HepG2 (cell line): ENCODE results near the gene CYP27B1.

ENCODE experiments used
- FOXM1 ChIP-seq: sonication (generic); formaldehyde crosslinking; IDR thresholded peaks from 2 replicates; pipeline ENCODE4 v1.5.0; 2020; ENCODE audit warnings: missing genetic modification reagents
- GPN1 ChIP-seq: sonication (generic); formaldehyde crosslinking; IDR thresholded peaks from 2 replicates; pipeline ENCODE4 v1.5.1; 2020; ENCODE audit warnings: missing genetic modification reagents, borderline replicate concordance
- HOXD1 ChIP-seq: sonication (generic); formaldehyde crosslinking; IDR thresholded peaks from 2 replicates; pipeline ENCODE4 v1.5.0; 2020; ENCODE audit warnings: missing genetic modification reagents
- NR1H2 ChIP-seq: sonication (generic); formaldehyde crosslinking; IDR thresholded peaks from 2 replicates; pipeline ENCODE4 v1.8.1; 2022; ENCODE audit warnings: low read depth, missing genetic modification reagents, borderline replicate concordance
- NR2C2 ChIP-seq: sonication (generic); formaldehyde crosslinking; IDR thresholded peaks from 2 replicates; pipeline ENCODE4 v1.4.0; 2020; ENCODE audit warnings: missing genetic modification reagents, mild to moderate bottlenecking, moderate library complexity, borderline replicate concordance
- PHF21A ChIP-seq: sonication (generic); formaldehyde crosslinking; IDR thresholded peaks from 2 replicates; pipeline ENCODE4 v1.5.0; 2020; ENCODE audit warnings: mild to moderate bottlenecking, missing genetic modification reagents
- SP1 ChIP-seq, 2 experiments: fragments of 450-650 bp in 1 of 2; sonication (generic) in 1 of 2; formaldehyde crosslinking in 1 of 2; IDR thresholded peaks; 2 replicates each; pipeline versions ENCODE4 v1.4.0 to v1.6.1; 2016 to 2020; ENCODE audit warnings: missing genetic modification reagents in 1 of 2
- TF ChIP-seq, protein P1 (sequence below): sonication (generic); formaldehyde crosslinking; IDR thresholded peaks from 2 replicates; pipeline ENCODE4 v1.5.0; 2020; ENCODE audit warnings: mild to moderate bottlenecking, missing genetic modification reagents, moderate library complexity
- TF ChIP-seq, protein P2 (sequence below): sonication (generic); formaldehyde crosslinking; IDR thresholded peaks from 2 replicates; pipeline ENCODE4 v1.4.0; 2020; ENCODE audit warnings: low read depth, missing genetic modification reagents
- TF ChIP-seq, protein P3 (sequence below): sonication (generic); formaldehyde crosslinking; IDR thresholded peaks from 2 replicates; pipeline ENCODE4 v1.4.0; 2020; ENCODE audit warnings: missing genetic modification reagents
- TF ChIP-seq, protein P4 (sequence below), 2 experiments: IDR thresholded peaks; 2 replicates each; pipeline ENCODE4 v1.6.1; 2011 to 2012; ENCODE audit warnings: low read length in 2 of 2, borderline replicate concordance in 1 of 2, low read depth in 1 of 2, mild to moderate bottlenecking in 1 of 2, moderate library complexity in 1 of 2

DNA sequence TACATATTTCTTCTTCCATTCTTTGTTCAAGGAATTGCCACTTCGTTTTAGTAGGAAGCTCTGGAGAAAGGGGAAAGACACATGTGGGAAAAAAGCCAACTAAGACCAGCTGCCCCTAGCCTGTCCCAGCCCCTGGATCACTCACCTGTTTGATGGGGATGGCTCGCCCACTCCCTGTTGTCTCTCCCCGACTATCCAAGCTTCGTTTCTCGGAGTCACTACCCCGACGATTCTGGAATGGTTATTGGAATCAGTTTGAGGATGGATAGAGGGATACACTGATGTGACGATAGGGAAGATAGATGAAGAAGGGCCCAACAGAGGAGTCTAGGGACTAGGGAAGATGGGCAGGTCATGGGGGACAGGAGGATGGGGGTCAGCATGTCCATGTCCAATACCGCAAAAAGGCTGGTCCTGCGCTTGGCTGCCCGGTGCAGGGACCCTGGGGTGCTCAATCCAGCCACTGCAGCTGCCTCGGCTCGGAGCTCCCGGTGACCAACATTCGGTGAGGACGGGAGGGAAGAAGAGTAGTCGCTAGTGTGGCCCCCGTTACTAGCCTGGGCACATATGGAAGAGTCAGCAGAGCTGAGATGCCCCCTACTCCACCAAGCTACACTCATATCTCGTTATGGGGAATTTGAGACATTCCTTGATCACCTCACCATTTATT is 35.3 kb downstream of the CYP27B1 start:
- TF ChIP-seq, protein P1, sequence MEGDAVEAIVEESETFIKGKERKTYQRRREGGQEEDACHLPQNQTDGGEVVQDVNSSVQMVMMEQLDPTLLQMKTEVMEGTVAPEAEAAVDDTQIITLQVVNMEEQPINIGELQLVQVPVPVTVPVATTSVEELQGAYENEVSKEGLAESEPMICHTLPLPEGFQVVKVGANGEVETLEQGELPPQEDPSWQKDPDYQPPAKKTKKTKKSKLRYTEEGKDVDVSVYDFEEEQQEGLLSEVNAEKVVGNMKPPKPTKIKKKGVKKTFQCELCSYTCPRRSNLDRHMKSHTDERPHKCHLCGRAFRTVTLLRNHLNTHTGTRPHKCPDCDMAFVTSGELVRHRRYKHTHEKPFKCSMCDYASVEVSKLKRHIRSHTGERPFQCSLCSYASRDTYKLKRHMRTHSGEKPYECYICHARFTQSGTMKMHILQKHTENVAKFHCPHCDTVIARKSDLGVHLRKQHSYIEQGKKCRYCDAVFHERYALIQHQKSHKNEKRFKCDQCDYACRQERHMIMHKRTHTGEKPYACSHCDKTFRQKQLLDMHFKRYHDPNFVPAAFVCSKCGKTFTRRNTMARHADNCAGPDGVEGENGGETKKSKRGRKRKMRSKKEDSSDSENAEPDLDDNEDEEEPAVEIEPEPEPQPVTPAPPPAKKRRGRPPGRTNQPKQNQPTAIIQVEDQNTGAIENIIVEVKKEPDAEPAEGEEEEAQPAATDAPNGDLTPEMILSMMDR (CRISPR knock-in tag): no peak
- TF ChIP-seq FOXM1 (CRISPR knock-in tag) (no peak), HOXD1 (CRISPR knock-in tag) (no peak), SP1 (IDR thresholded peaks at IDR 0.05) (no peak), SP1 (CRISPR knock-in tag; IDR thresholded peaks at IDR 0.05) (no peak), GPN1 (CRISPR knock-in tag) (no peak), PHF21A (CRISPR knock-in tag) (no peak), NR2C2 (CRISPR knock-in tag) (no peak), NR1H2 (CRISPR knock-in tag) (no peak)
- TF ChIP-seq, protein P2, sequence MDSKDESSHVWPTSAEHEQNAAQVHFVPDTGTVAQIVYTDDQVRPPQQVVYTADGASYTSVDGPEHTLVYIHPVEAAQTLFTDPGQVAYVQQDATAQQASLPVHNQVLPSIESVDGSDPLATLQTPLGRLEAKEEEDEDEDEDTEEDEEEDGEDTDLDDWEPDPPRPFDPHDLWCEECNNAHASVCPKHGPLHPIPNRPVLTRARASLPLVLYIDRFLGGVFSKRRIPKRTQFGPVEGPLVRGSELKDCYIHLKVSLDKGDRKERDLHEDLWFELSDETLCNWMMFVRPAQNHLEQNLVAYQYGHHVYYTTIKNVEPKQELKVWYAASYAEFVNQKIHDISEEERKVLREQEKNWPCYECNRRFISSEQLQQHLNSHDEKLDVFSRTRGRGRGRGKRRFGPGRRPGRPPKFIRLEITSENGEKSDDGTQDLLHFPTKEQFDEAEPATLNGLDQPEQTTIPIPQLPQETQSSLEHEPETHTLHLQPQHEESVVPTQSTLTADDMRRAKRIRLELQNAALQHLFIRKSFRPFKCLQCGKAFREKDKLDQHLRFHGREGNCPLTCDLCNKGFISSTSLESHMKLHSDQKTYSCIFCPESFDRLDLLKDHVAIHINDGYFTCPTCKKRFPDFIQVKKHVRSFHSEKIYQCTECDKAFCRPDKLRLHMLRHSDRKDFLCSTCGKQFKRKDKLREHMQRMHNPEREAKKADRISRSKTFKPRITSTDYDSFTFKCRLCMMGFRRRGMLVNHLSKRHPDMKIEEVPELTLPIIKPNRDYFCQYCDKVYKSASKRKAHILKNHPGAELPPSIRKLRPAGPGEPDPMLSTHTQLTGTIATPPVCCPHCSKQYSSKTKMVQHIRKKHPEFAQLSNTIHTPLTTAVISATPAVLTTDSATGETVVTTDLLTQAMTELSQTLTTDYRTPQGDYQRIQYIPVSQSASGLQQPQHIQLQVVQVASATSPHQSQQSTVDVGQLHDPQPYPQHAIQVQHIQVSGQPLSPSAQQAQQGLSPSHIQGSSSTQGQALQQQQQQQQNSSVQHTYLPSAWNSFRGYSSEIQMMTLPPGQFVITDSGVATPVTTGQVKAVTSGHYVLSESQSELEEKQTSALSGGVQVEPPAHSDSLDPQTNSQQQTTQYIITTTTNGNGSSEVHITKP (CRISPR knock-in tag): no peak
- TF ChIP-seq, protein P3, sequence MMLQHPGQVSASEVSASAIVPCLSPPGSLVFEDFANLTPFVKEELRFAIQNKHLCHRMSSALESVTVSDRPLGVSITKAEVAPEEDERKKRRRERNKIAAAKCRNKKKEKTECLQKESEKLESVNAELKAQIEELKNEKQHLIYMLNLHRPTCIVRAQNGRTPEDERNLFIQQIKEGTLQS (CRISPR knock-in tag): no peak
- TF ChIP-seq, protein P4, sequence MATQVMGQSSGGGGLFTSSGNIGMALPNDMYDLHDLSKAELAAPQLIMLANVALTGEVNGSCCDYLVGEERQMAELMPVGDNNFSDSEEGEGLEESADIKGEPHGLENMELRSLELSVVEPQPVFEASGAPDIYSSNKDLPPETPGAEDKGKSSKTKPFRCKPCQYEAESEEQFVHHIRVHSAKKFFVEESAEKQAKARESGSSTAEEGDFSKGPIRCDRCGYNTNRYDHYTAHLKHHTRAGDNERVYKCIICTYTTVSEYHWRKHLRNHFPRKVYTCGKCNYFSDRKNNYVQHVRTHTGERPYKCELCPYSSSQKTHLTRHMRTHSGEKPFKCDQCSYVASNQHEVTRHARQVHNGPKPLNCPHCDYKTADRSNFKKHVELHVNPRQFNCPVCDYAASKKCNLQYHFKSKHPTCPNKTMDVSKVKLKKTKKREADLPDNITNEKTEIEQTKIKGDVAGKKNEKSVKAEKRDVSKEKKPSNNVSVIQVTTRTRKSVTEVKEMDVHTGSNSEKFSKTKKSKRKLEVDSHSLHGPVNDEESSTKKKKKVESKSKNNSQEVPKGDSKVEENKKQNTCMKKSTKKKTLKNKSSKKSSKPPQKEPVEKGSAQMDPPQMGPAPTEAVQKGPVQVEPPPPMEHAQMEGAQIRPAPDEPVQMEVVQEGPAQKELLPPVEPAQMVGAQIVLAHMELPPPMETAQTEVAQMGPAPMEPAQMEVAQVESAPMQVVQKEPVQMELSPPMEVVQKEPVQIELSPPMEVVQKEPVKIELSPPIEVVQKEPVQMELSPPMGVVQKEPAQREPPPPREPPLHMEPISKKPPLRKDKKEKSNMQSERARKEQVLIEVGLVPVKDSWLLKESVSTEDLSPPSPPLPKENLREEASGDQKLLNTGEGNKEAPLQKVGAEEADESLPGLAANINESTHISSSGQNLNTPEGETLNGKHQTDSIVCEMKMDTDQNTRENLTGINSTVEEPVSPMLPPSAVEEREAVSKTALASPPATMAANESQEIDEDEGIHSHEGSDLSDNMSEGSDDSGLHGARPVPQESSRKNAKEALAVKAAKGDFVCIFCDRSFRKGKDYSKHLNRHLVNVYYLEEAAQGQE (IDR thresholded peaks at IDR 0.05; ENCODE audit: borderline replicate concordance in 1 of 2, low read depth in 1 of 2, low read length in 2 of 2): no peak
